Prostate gland (tissue), 2 donors: ENCODE measurements around the gene CKB. TPM values are rescaled to one million over a fixed set of nuclear protein-coding genes. Genes with fewer than 3 reads are reported as not detected.

Source experiments
- DNase-seq: peaks from one replicate; pipeline ENCODE4 v3.0.0-alpha.2; 2019; ENCODE audit warnings: low spot score
- H3K27ac ChIP-seq, 2 donors: fragments of 200-600 bp; sonication (generic); 2 replicates each; pipeline ENCODE4 v1.5.1; 2017 to 2019
- H3K27me3 ChIP-seq: fragments of 200-600 bp; sonication (generic); replicated peaks from 2 replicates; pipeline ENCODE4 v1.5.1; 2019; ENCODE audit not compliant: insufficient read depth
- H3K36me3 ChIP-seq, 2 donors: fragments of 200-600 bp; sonication (generic); 1 replicate in 1 of 2; 2 replicates in 1 of 2; pipeline versions ENCODE4 v1.5.1 to v1.8.1; 2017 to 2019
- H3K4me1 ChIP-seq: fragments of 200-600 bp; sonication (generic); replicated peaks from 2 replicates; pipeline ENCODE4 v1.5.1; 2019
- H3K4me3 ChIP-seq, 2 donors: fragments of 200-600 bp; sonication (generic); 2 replicates each; pipeline ENCODE4 v1.5.1; 2017 to 2019
- H3K9me3 ChIP-seq: fragments of 200-600 bp; sonication (generic); 2 replicates; pipeline ENCODE4 v1.5.1; 2017
- CTCF ChIP-seq, 4 experiments: fragments of 200-600 bp in 2 of 4; fragments of 450-650 bp in 2 of 4; sonication (generic) in 2 of 4; IDR thresholded peaks; 1 replicate in 3 of 4; 2 replicates in 1 of 4; pipeline ENCODE4 v1.5.1; 2016 to 2019; ENCODE audit warnings: antibody characterized with exemption in 4 of 4, mild to moderate bottlenecking in 2 of 4, moderate library complexity in 2 of 4
- POLR2A ChIP-seq: fragments of 450-650 bp; IDR thresholded peaks from one replicate; pipeline ENCODE4 v1.6.1; 2016; ENCODE audit warnings: antibody characterized with exemption, mild to moderate bottlenecking
- POLR2AphosphoS5 ChIP-seq: sonication (generic); formaldehyde crosslinking; IDR thresholded peaks from one replicate; pipeline ENCODE4 v1.6.1; 2017; ENCODE audit warnings: antibody characterized with exemption
- WGBS: methylation state at CpG from one replicate; pipeline ENCODE4 v1.1.5; 2018; 5-methylcytosine and 5-hydroxymethylcytosine counted together
- intact Hi-C: fragments of 100-400 bp; cut with DNase I; formaldehyde crosslinking; loops from one replicate; pipeline ENCODE4 v1.14.2; 2022
- total RNA-seq, 2 donors: library from RNA; depleted of rRNA; stranded (reverse); fragments of >200 nt; gene quantifications; one replicate each; pipeline ENCODE4 v1.1.0, GENCODE V29; 2016

The CKB gene
- total RNA-seq, 2 donors from 2014 or later = 1,199 to 1,838 TPM

- Histone ChIP-seq H3K27me3 (no peaks in the 10 kb centered on the region), H3K36me3 (no peaks in the 10 kb centered on the region), H3K27ac (no peak overlapping the region), H3K4me1 (peaks cover 20% of the 10 kb centered on the region), H3K9me3 (no peaks in the 10 kb centered on the region), H3K4me3 (no peak overlapping the region)
- intact Hi-C loops = no loop called here
- TF ChIP-seq POLR2AphosphoS5 (no peak), POLR2A (no peak), CTCF (IDR thresholded peaks at IDR 0.05) (no peak)
- DNase-seq = no peak
- WGBS = 53% methylated on average over 7 of the region's 7 CpGs
These were observed 7.8 kb upstream of the CKB start for GRCh38 chr14:103530390-103530789.

GRCh38 chr14:103529383-103530365, 7.0 kb upstream of the CKB start:
- DNase-seq = no peak
- no peak for TF ChIP-seq POLR2A
- no peak for TF ChIP-seq CTCF (IDR thresholded peaks at IDR 0.05)
- TF ChIP-seq POLR2AphosphoS5 = no peak
- H3K27me3 ChIP-seq = no peaks in the 10 kb centered on the region
- H3K36me3 ChIP-seq = no peaks in the 10 kb centered on the region
- no peaks in the 10 kb centered on the region for H3K9me3 ChIP-seq
- H3K27ac ChIP-seq = peak overlapping the region; percentile 84 to 92
- WGBS = 50% methylated on average over 42 of the region's 42 CpGs
- H3K4me3 ChIP-seq = peak overlapping the region; percentile 85 to 97
- intact Hi-C loops = no loop called here
- peaks cover 27% of the 10 kb centered on the region for H3K4me1 ChIP-seq

GRCh38 chr14:103528587-103529382, 6.2 kb upstream of the CKB start, which contains the start of gene TRMT61A:
TSS of gene TRMT61A (plus strand) at chr14:103529196. CDS start at chr14:103529979, 783 bp downstream.
- Histone ChIP-seq H3K27ac (peak within 1 kb of the TSS; percentile 84 to 92), H3K36me3 (no peaks in the 10 kb centered on the region), H3K27me3 (no peaks in the 10 kb centered on the region), H3K4me3 (peak within 1 kb of the TSS; percentile 85 to 97), H3K9me3 (no peaks in the 10 kb centered on the region), H3K4me1 (peaks cover 35% of the 10 kb centered on the region)
- WGBS = 2% methylated on average over 68 of the region's 70 CpGs
- intact Hi-C loops = no loop called here
- TF ChIP-seq POLR2AphosphoS5 (peak; percentile 93), POLR2A (peak; percentile 68), CTCF (IDR thresholded peaks at IDR 0.05) (peak in 1 of 4 experiments; percentile 7)
- peak; percentile 92 for DNase-seq

GRCh38 chr14:103528146-103528586, 5.5 kb upstream of the CKB start:
- Histone ChIP-seq H3K36me3 (no peaks in the 10 kb centered on the region), H3K4me1 (peaks cover 36% of the 10 kb centered on the region), H3K9me3 (no peaks in the 10 kb centered on the region), H3K27ac (peak overlapping the region; percentile 84 to 92), H3K4me3 (peak overlapping the region; percentile 85 to 97), H3K27me3 (no peaks in the 10 kb centered on the region)
- WGBS = 45% methylated on average over 10 of the region's 10 CpGs
- intact Hi-C loops = no loop called here
- no peak for DNase-seq
- TF ChIP-seq CTCF (IDR thresholded peaks at IDR 0.05) (no peak), POLR2AphosphoS5 (no peak), POLR2A (no peak)
